Measurements from ENCODE around the gene SNTG2. TPM values are rescaled to one million over a fixed set of nuclear protein-coding genes. Genes with fewer than 3 reads are reported as not detected.

SNTG2 gene
- total RNA-seq, 4 donors from 2014 or later: 9.0 to 44.6 (median 30.8) TPM

- TF ChIP-seq, protein P1, sequence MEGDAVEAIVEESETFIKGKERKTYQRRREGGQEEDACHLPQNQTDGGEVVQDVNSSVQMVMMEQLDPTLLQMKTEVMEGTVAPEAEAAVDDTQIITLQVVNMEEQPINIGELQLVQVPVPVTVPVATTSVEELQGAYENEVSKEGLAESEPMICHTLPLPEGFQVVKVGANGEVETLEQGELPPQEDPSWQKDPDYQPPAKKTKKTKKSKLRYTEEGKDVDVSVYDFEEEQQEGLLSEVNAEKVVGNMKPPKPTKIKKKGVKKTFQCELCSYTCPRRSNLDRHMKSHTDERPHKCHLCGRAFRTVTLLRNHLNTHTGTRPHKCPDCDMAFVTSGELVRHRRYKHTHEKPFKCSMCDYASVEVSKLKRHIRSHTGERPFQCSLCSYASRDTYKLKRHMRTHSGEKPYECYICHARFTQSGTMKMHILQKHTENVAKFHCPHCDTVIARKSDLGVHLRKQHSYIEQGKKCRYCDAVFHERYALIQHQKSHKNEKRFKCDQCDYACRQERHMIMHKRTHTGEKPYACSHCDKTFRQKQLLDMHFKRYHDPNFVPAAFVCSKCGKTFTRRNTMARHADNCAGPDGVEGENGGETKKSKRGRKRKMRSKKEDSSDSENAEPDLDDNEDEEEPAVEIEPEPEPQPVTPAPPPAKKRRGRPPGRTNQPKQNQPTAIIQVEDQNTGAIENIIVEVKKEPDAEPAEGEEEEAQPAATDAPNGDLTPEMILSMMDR (IDR thresholded peaks at IDR 0.05): no peak
- TF ChIP-seq EP300 (IDR thresholded peaks at IDR 0.05) (no peak), POLR2A (IDR thresholded peaks at IDR 0.05) (no peak)
Measured at GRCh38 chr2:1402064-1402463, 451.4 kb downstream of the SNTG2 start.

DNA sequence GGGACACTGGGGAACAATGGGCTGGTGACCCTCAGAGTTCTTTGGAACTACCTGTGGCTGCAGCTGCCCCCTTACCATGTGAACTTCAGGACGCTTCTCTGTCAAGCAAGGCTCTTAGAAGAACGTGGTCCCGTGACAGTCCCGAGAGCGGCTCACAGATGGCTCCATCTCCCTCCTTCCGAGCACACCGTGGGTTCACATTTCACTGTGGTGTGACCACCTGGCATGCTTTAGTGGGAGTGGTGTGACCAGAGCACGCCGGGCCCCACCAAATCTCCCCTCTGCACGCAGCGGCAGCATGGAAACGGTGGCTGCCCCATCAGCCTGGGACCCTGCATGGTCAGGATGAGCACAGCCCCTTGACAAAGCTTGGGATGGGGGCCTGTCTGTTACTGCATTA, 452.9 kb downstream of the SNTG2 start:
- H3K9me3 ChIP-seq: peaks cover 0 to 4% (median 0%) of the 10 kb centered on the region in 4 donors

More at GRCh38 chr2:1402064-1402463, 451.4 kb downstream of the SNTG2 start:
- Histone ChIP-seq H3K36me3 (no peaks in the 10 kb centered on the region), H3K4me3 (no peak overlapping the region), H3K27ac (no peak overlapping the region), H3K27me3 (no peaks in the 10 kb centered on the region), H3K4me1 (no peaks in the 10 kb centered on the region), H3K9me3 (peaks cover 0 to 4% (median 0%) of the 10 kb centered on the region in 4 donors)
- no peak for DNase-seq (ENCODE audit: low spot score in 2 of 2)
- WGBS, 2 donors: 69 to 85% methylated on average over 8 to 9 of the region's 9 CpGs

DNA sequence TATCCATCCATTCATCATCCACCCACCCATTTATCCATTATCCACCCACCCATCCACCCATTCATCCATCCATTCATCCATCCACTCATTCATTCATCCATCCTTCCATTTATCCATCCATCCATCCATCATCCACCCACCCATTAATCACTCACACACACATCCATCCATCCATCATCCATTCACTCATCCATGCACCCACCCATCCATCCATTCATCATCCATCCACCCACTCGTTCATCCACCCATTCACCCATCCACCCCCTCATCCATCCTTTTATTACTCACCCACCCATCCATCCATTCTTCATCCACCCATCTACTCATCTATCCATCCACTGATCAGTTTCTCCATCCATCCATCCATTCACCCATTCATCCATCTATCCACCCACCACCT, 454.5 kb downstream of the SNTG2 start:
- Histone ChIP-seq H3K27me3 (no peaks in the 10 kb centered on the region), H3K4me1 (no peaks in the 10 kb centered on the region), H3K27ac (no peak overlapping the region), H3K4me3 (no peak overlapping the region), H3K9me3 (peaks cover 0 to 4% (median 0%) of the 10 kb centered on the region in 4 donors), H3K36me3 (no peaks in the 10 kb centered on the region)
- no peak for DNase-seq (ENCODE audit: low spot score in 2 of 2)
- 87% methylated on average over 1 of the region's 1 CpG for WGBS, 2 donors
- TF ChIP-seq EP300 (IDR thresholded peaks at IDR 0.05): no peak
- TF ChIP-seq, protein P1 (IDR thresholded peaks at IDR 0.05): no peak
- no peak for TF ChIP-seq POLR2A (IDR thresholded peaks at IDR 0.05)

More for the DNA sequence above, 452.9 kb downstream of the SNTG2 start:
- no peak for DNase-seq (ENCODE audit: low spot score in 2 of 2)
- Histone ChIP-seq H3K27me3 (no peaks in the 10 kb centered on the region), H3K27ac (no peak overlapping the region), H3K4me1 (no peaks in the 10 kb centered on the region), H3K36me3 (no peaks in the 10 kb centered on the region), H3K4me3 (no peak overlapping the region)
- TF ChIP-seq, protein P1 (IDR thresholded peaks at IDR 0.05): no peak
- TF ChIP-seq EP300 (IDR thresholded peaks at IDR 0.05): no peak
- no peak for TF ChIP-seq POLR2A (IDR thresholded peaks at IDR 0.05)
- WGBS, 2 donors: 87 to 93% methylated on average over 10 to 12 of the region's 12 CpGs

DNA sequence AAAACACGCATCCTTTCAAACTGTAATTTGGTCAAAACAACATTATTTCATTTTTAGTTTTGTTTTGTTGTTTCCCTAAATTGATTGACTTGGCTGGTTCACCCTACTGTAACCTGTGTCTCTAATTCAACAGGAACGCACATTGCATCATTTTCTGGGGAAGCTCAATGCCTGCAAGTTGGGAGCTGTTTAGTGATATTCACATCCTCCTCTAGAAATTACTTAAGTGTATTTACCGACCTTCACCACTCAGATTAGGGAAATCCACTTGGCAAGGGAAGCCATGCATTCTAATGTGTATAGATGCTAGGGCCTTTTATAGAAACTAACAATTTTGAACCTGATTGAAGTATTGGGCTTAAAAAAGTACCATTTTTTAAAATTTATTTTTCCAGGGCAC, 455.3 kb downstream of the SNTG2 start:
- Histone ChIP-seq H3K27me3 (no peaks in the 10 kb centered on the region), H3K36me3 (no peaks in the 10 kb centered on the region), H3K9me3 (peaks cover 0 to 4% (median 0%) of the 10 kb centered on the region in 4 donors), H3K4me1 (no peaks in the 10 kb centered on the region), H3K4me3 (no peak overlapping the region), H3K27ac (no peak overlapping the region)
- 85 to 87% methylated on average over 3 of the region's 3 CpGs for WGBS, 2 donors
- DNase-seq (ENCODE audit: low spot score in 2 of 2): no peak
- TF ChIP-seq EP300 (IDR thresholded peaks at IDR 0.05) (no peak), POLR2A (IDR thresholded peaks at IDR 0.05) (no peak)
- TF ChIP-seq, protein P1 (IDR thresholded peaks at IDR 0.05): no peak

GRCh38 chr2:1406434-1406833, 455.8 kb downstream of the SNTG2 start:
- Histone ChIP-seq H3K27ac (no peak overlapping the region), H3K27me3 (no peaks in the 10 kb centered on the region), H3K4me3 (no peak overlapping the region), H3K4me1 (no peaks in the 10 kb centered on the region), H3K36me3 (no peaks in the 10 kb centered on the region), H3K9me3 (peaks cover 0 to 4% (median 0%) of the 10 kb centered on the region in 4 donors)
- 82 to 83% methylated on average over 2 of the region's 2 CpGs for WGBS, 2 donors
- DNase-seq (ENCODE audit: low spot score in 2 of 2): no peak
- TF ChIP-seq POLR2A (IDR thresholded peaks at IDR 0.05): no peak

All from tibial nerve (tissue), 4 donors.